ENCODE results near the gene CERT1.

DNA sequence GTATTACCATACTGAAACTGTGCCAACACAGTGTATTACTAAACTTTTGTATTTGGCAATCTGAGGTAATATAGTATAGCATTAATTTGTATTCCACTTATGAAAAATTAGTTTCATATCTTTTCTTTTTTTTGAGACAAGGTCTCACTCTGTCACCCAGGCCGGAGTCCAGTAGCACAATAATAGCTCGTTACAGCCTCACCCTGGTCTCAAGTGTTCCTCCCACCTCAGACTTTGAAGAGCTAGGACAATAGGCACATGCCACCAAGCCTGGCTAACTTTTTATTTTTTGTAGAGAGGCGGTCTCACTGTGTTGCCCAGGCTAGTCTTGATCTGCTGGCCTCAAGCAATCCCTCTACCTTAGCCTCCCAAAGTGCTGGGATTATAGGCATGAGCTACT lies 36.4 kb upstream of the CERT1 start:
- TF ChIP-seq, protein P1, sequence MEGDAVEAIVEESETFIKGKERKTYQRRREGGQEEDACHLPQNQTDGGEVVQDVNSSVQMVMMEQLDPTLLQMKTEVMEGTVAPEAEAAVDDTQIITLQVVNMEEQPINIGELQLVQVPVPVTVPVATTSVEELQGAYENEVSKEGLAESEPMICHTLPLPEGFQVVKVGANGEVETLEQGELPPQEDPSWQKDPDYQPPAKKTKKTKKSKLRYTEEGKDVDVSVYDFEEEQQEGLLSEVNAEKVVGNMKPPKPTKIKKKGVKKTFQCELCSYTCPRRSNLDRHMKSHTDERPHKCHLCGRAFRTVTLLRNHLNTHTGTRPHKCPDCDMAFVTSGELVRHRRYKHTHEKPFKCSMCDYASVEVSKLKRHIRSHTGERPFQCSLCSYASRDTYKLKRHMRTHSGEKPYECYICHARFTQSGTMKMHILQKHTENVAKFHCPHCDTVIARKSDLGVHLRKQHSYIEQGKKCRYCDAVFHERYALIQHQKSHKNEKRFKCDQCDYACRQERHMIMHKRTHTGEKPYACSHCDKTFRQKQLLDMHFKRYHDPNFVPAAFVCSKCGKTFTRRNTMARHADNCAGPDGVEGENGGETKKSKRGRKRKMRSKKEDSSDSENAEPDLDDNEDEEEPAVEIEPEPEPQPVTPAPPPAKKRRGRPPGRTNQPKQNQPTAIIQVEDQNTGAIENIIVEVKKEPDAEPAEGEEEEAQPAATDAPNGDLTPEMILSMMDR (IDR thresholded peaks at IDR 0.05), result no peak
- TF ChIP-seq POLR2AphosphoS5 (IDR thresholded peaks at IDR 0.05) (no peak), POLR2A (IDR thresholded peaks at IDR 0.05) (no peak)
